HG02870 (cell line): ENCODE measurements around the gene ST6GALNAC1.

Experiments
- ATAC-seq: cut with Tn5 transposase; IDR thresholded peaks from one replicate; pipeline ENCODE4 v1.9.1; 2021; ENCODE audit warnings: mild to moderate bottlenecking, moderate library complexity; ENCODE audit not compliant: unreplicated experiment

Gene ST6GALNAC1, protein sequence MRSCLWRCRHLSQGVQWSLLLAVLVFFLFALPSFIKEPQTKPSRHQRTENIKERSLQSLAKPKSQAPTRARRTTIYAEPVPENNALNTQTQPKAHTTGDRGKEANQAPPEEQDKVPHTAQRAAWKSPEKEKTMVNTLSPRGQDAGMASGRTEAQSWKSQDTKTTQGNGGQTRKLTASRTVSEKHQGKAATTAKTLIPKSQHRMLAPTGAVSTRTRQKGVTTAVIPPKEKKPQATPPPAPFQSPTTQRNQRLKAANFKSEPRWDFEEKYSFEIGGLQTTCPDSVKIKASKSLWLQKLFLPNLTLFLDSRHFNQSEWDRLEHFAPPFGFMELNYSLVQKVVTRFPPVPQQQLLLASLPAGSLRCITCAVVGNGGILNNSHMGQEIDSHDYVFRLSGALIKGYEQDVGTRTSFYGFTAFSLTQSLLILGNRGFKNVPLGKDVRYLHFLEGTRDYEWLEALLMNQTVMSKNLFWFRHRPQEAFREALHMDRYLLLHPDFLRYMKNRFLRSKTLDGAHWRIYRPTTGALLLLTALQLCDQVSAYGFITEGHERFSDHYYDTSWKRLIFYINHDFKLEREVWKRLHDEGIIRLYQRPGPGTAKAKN

DNA sequence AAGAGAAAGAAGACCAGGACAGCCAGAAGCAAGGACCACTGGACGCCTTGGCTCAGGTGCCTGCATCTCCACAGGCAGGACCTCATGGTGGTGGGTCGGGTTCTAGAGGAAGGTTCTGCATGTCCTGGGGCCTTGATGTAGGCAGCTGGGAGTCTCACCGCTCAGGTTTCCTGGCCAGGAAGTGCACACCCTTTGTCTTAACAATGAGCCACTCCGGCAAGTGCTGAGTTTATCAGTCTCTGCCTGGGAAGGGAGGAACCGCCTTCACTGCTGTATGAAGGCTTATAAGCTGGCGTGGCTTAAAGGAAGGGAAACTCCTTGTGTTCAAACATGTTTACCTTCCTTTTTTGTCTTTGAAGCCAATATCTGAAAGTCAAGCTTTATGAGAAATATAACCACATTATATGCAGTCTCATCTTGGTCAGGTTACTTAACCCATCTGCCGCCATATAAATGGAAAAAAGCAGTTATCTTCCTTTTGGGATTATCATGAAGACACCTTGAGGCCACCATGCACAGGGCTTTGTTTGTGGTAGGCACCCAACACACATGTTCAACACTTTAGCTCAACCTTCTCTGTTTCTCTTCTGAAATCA, at the start of gene ST6GALNAC1:
TSS of gene ST6GALNAC1 (minus strand) at position 205 of the 596 bp plus-strand sequence. CDS start at position 86, 119 bp downstream.
- ATAC-seq: no peak

DNA sequence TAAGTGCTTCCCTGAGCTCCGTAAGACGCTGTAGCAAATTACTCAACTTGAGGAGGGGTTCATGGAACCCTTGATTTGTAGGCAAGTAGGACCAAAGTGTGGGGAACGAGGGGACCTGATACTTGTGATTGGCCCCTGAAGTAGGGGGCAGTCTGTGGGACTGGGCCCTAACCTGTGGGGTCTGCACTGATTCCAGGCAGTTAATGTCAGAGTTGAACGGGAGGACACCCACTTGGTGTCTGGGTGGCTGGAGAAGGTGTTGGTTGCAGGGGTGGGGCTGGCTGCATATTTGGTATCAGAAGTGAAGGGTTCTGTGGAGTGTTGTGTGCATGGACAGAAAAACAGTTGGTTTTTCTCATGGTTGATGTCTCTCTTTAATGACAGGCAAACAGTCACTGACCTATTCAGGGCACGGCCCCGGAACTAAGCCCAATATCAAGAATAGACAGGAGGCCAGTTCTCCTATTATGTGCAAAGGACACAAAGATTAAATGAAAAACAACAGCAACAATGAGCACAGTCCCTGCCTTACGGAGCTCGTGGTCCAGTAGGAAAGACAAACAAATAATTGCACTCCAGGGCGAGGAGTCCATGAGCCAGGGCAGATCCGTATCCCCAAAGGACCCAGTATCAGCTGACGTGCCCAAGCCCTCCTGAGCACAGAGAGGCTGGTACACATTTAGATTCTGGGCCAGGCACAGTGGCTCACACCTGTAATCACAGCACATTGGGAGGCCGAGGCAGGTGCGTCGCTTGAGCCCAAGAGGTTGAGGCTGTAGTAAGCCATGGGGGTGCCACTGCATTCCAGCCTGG, 48.0 kb upstream of the ST6GALNAC1 start:
- no peak for ATAC-seq

DNA sequence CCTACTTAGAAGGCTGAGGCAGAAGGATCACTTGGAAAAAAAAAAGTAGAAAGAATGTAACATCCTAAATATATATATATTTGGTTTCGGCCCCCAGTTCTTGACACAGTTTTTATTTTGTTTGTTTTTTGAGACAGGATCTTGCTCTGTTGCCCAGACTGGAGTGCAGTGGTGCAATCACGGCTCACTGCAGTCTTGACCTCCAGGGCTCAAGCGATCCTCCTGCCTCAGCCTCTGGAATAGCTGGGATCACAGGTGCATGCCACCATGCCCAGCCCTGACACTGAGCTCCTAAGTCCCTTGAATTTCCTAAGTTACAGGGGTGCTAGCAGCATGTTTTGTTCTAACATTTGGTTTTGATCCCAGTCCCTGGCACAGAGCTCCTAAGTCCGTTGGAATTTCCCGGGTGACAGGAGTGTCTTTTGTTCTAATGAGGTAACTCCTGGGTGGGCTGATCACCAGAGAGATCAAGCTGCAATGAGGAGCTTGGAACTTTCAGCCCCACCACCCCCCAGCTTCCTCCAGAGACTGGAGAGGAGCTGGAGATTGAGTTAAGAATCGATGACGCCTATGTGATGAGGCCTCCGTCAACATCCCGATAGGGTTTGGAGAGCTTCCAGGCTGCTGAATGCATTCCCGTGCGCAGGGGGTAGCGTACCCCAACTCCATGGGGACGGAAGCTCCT, 47.2 kb upstream of the ST6GALNAC1 start:
- no peak for ATAC-seq

DNA sequence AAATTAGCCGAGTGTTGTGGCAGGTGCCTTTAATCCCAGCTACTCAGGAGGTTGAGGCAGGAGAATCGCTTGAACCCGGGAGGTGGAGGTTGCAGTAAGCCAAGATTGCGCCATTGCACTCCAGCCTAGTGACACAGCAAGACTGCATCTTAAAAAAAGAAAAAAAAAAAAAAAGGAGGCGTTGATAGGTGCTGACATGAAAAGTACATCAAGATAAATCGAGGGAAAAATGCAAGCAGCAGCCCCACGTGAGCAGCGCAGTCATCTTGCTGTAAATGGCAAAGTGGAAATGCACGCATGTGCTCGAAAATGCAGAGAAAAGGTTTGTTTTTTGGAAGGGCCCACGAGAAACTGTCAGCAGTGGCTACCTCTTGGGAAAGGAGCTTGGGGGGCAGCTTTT, 46.3 kb upstream of the ST6GALNAC1 start:
- no peak for ATAC-seq

DNA sequence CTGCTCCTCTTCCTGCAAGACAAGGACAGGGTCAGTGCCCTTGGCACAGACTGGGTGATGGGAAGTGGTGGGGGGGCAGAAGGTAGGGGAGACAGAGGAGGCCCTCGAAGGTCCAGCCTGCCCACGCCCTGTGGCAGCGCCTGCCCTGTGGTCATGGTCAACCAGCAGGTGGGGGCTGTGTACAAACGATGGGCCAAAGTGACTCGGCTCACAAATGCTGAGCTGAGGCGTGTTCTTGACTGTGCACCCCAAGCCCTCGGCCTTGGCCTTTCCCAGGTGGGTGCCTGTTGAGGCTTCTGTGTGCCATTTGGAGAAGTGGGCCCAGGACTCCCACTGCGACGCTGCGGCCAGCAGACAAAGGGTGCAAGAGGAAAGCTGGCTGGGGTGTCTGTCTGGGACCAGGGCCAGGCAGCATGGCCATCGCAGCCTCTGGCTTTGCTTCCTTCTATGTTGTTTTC, 44.6 kb upstream of the ST6GALNAC1 start:
- no peak for ATAC-seq

DNA sequence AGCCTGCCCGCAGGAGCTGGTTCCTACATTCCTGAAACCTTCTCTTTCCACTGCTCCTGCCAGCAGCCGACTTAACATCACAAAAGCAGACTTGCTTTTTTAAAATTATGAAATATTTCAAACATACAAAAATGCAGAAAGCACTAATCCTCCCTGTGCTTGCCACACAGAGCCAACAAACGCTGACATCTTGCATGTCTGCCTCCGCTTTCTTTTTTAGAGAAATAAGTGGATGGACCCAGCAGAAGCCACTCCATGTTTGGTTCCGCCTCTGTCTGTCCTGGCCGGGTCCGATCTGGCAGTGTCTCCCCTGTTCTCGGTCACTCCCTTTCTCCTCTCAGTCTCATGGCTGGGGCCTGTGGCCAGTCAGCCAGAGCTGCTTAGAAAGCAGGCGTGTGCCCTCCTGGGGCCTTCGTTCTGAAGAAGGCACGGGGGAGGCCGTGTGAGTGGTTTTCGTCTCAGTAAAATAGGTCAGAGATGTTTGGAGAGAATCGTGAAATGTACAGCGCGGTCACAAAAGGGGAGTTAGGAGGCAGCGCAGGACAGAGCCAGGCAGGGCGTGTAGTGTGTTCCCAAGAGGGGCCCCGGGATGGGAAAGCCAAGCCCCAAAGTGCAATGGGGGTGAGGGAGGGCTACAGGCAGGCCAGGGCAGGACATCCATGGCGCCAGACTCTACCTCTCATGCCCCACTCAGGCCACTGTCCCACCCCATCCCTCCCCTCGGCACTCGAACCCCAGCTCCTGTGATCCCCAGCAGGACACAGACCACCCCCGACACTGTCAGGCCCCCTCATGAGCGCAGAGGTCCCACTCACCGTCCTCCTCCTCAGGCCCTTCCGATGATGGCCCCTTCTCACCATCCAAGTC, 44.0 kb upstream of the ST6GALNAC1 start:
- ATAC-seq: no peak

DNA sequence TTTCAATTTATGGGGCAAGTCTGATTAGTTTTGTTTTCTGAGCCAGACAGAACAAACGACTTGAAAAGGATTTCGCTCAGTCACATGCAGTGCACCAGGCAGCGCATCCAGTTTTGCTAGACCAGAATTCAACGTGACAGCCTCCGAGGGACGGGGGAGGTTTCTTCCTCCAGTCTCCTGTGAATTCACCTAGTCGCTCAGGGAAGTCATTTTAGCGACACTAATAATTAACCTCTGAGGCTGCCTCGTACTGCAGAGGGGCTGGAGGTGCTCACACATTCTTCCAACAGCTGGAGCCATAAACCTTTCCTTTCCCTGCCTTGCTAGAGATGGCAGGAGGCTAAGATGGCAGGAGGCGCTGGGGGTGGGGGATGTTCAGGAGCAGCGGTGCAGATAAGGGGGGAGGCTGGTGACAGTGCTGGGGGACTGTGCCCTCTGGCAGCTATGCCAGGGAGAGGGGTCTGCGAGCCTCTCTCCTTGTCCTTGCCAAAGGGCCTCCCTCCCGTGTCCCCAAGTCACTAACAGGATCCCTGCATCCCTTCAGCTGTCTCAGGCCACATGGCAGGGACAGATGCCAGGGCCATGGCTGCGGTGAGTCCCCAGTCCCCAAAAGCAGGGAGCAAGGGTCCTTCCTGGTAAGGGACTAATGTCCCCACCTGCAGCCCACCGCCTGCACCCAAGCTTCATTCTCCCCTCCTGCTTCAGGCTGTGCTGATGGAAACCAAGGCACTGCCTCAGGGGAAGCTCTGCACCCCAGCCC, 43.2 kb upstream of the ST6GALNAC1 start:
- no peak for ATAC-seq

DNA sequence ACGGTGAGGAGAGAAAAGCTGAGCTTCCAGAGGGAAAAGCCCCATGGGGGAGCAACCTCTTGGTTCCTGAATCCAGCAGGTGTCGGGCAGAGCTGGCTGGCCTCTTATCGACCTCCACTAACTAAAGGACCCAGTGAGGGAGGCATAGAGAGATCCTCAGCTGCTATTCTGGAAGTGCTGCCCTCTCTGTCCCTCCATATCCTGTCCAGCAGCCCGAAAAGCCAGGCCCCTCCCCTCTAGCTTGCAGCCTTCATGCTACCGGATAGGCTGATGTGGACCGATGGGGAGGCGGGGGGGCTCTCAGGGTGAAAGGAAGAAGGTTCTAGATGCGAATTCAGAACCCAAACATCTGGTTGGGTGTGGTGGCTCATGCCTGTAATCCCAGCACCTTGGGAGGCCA, 42.3 kb upstream of the ST6GALNAC1 start:
- ATAC-seq: no peak

DNA sequence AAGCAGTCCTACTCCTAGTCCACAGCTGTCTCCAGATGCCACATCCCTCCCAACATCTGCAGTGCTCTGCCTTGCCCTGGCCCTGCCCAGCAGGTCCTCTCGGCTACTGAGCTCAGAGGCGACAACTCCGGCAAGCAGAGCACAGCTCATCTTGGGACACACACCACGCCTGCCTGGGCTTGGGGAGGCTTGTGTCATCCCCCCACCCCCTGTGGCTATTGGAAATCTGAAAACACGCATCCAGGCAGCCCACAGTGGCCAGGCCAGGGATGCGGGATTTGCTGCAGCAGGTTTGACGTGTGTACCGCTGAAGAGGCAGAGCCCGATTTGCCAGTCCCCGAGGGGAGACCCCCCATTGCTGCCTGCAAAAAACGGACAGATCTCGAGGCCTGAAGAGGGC, 41.8 kb upstream of the ST6GALNAC1 start:
- no peak for ATAC-seq

DNA sequence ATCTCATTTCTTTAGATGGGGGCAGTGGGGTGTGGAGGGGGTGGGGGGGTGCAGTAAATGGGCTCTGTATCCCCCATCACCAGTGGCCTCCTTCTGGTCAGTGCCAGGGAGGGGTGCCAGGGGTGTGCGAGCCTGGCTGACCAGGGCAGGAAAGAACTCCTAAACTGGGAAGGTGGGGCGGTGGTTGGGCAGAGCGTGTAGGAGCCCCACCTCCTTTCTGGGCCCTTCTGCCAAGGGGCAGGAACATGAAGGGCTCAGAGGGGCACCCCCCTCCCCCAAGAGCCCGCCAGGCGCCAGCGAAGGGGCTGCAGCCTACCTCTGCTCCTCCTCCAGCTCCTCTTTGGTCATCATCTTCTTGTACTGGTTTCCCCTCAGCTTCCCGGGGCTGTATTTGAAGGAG, 41.2 kb upstream of the ST6GALNAC1 start:
- ATAC-seq: no peak

DNA sequence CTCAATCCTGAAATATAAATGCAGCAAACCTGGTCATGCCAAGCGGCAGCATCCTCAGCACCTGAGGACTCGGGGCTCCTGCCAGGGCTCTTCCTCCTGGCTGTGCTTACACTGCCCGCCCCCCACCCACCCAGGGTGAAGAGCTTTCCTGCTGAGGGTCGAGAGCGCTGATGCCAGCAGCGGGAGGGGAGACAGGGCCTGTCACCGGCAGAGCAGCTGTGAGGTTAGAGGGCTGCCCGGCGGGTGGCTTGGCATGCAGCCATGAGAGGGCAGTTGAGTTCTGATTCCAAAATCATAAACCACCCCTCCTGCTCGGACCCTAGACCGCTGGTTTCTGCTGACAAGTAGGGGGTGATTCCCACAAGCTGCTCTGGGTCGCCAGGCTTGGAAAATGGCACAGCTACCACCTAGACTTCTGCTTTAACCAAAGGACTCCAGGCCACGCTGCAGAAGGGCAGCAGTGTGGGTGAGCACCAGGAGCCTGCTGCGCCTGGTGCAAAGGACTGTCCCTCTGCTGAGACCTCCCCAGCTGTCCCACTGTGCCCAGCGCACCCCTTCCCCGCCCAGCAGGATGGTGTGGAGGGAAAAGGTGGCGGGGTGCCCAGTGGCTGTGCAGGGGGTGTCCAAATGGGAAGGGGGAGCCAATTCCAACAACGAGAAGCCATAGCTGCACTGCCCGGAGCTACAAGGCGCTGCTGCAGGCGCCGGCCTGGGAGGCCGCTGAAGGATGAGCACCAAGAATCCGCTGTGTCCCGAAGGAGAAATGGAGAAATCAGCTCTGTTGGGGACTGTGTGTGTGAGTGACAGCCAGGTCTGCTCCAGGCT, 40.6 kb upstream of the ST6GALNAC1 start:
- no peak for ATAC-seq

DNA sequence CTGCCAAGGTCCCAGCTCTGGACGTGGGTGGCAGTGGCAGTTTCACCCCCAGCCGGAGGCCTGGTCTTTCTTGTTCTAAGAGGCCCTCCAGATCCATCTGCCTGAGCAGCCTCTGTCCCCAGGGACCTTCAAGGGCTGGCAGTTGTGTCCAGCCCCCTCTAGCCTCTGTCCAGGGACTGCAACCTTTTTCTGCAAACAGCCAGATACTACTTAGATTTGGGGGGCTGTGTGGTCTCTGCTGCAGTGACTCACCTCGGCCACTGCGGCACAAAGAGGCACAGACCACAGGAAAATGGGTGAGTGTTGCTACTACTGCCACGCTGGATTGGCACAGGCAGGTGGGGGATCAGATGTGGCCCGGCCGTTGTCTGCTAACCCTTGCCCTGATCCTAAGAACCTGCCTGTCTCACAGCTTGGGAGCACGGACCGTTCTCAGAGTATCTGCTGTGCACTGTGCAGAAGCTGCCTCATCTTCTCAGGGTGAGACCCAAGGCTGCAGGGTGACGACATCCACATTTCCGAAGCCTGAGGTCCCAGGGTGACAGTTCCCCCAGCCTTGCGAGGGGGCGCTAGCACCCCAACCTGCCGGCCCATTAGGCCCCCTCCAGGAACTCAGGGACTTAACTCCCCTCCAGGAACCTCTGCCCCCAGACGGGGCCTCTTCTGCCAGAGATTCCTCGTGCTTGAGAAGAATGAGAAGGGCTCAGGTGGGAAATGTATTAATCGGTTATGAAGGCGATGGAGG, 39.6 kb upstream of the ST6GALNAC1 start:
- no peak for ATAC-seq

DNA sequence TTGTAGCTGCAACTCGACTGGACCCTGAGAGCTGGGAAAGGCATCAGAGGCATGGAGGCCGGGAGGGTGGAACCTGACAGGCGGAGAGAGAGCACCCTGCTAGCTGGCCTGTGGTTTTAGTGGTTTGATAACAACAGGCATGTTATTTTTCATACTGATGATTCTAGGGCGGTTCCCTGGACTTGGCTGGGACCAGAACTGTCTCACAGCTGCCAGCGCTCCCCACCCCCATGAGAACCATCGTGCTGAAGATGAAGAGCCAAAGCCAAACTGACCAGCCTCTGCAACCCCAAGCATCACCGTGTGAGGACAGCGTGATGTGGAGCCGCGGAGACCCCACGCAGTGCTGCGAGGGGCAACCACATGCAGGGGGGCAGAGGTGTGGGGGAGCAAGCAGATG, 38.7 kb upstream of the ST6GALNAC1 start:
- ATAC-seq: no peak

DNA sequence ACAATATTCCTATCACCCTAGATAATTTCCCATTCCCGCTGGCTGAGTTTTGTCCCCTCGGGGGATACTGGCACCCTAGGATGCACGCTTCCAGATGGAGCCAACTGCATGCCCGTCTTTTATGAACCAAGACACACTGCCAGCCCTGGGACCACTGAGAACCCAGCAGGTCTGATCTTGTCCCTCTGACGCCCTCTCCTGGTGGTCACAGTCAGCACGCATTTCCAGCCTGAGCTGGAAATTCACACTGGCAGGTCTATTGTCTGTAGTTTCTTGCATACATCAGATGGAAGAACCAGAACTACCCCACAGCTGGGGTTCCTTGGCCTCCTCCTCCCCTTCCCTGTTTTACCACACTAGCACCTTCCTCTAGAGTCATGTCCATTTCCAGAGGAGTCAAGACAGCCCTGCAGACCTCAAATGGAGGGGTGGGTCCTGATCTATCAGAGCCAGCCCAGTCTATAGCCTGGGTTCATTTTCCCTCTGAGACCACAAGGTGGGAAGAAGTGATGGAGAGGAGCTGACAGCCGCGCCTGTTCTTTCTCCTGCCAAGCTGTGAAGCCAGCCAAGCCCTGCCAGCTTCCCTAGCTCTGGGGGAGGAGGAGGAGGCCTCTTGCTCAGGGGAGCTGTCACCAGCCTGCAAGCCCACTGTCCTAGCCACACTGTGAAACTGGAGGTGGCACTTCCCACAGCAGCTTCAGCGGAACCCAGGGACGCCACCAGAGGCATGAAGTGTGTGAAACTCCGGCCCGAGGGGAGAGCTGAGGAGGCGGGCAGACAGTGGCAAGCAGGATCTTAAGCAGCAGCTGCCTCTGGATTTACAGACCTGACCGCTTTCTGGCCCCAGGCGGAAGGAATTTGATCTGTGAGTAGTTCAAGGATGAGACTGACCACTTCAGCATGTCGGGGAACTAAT, 37.9 kb upstream of the ST6GALNAC1 start:
- ATAC-seq: no peak

DNA sequence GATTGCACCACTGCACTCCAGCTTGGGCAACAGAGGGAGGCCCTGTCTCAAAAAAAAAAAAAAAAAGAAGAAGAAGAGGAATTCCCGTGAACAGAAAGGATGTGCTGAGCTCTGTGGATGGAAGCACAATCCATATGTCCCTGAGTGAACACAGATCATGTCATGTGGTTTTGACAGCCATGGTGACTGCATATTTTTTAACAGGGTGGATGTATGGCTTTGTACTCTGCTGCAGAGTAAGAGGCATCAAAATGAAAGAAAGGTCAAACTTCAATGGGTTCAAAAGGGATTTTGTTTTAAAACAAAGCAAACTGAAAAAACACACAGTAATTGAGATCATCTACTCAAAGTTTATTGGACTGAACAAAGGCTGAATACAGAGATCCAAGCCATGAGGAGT, 35.7 kb upstream of the ST6GALNAC1 start:
- ATAC-seq: no peak

DNA sequence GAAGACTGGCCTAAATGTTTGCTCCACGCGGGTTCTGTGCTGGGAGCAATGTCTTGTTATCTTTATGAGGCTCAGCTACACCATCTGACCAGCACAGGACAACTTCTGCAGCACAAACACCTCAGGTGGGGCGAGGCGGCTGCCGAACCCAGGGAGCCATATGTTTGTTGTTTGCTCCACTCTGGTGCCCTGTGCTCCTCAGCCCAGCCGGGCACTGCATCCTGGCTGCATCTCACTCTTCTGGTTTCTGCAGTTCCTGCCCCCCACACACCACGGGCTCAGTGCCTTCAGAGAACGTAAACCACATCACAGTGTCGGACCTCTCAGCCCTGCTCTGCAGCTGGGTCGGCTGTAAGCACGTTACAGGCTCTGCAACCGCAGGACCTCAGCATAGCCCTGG, 34.8 kb upstream of the ST6GALNAC1 start:
- ATAC-seq: no peak
